Sigmoid colon (tissue), 7 donors: ENCODE data around the gene CCDC192. TPM values are rescaled to one million over a fixed set of nuclear protein-coding genes. Genes with fewer than 3 reads are reported as not detected.

ENCODE experiments used
- DNase-seq: peaks from one replicate; pipeline ENCODE4 v3.0.0-alpha.2; 2019
- H3K27ac ChIP-seq, 4 donors: fragments of 200-600 bp; sonication (generic); one replicate each; pipeline ENCODE4 v1.5.1; 2016 to 2019; ENCODE audit warnings: mild to moderate bottlenecking in 1 of 4
- H3K27me3 ChIP-seq, 3 donors: fragments of 200-600 bp; sonication (generic); one replicate each; pipeline ENCODE4 v1.5.1; 2019; ENCODE audit warnings: mild to moderate bottlenecking in 1 of 3
- H3K36me3 ChIP-seq, 4 donors: fragments of 200-600 bp; sonication (generic); one replicate each; pipeline ENCODE4 v1.5.1; 2016 to 2019
- H3K4me1 ChIP-seq, 4 donors: fragments of 200-600 bp; sonication (generic); one replicate each; pipeline ENCODE4 v1.5.1; 2017 to 2019
- H3K4me3 ChIP-seq, 4 donors: fragments of 200-600 bp; sonication (generic); one replicate each; pipeline ENCODE4 v1.5.1; 2017 to 2019; ENCODE audit warnings: mild to moderate bottlenecking in 2 of 4, moderate library complexity in 1 of 4
- H3K9me3 ChIP-seq, 4 donors: fragments of 200-600 bp in 3 of 4; sonication (generic) in 3 of 4; one replicate each; pipeline versions ENCODE4 v1.5.1 to v1.6.1; 2013 to 2019
- EP300 ChIP-seq, 4 donors: sonication (generic); formaldehyde crosslinking; IDR thresholded peaks; one replicate each; pipeline ENCODE4 v1.6.1; 2017; ENCODE audit warnings: antibody characterized with exemption in 4 of 4
- POLR2A ChIP-seq, 2 donors: fragments of 450-650 bp; IDR thresholded peaks; one replicate each; pipeline ENCODE4 v1.6.1; 2016; ENCODE audit warnings: antibody characterized with exemption in 2 of 2, mild to moderate bottlenecking in 2 of 2, moderate library complexity in 2 of 2
- POLR2AphosphoS5 ChIP-seq, 4 donors: sonication (generic); formaldehyde crosslinking; IDR thresholded peaks; one replicate each; pipeline ENCODE4 v1.6.1; 2017; ENCODE audit warnings: antibody characterized with exemption in 4 of 4
- WGBS, 2 donors: extraction: QIAGEN DNeasy Blood & Tissue Kit; methylation state at CpG; one replicate each; pipeline ENCODE4 v1.1.7; 2013; 5-methylcytosine and 5-hydroxymethylcytosine counted together
- intact Hi-C: fragments of 100-400 bp; cut with DNase I; formaldehyde crosslinking; loops from one replicate; pipeline ENCODE4 v1.15.1; 2023
- polyA plus RNA-seq, 3 donors: library from polyadenylated mRNA; stranded (reverse); fragments of 200-250 nt; gene quantifications; one replicate each; pipeline ENCODE4 v1.2.3, GENCODE V29; 2013
- total RNA-seq, 4 donors: library from RNA; depleted of rRNA; stranded (reverse); fragments of >200 nt; gene quantifications; one replicate each; pipeline ENCODE4 v1.1.0, GENCODE V29; 2016
- TF ChIP-seq, protein P1 (sequence below), 4 experiments: fragments of 450-650 bp in 3 of 4; fragments of 200-600 bp in 1 of 4; IDR thresholded peaks; one replicate each; pipeline ENCODE4 v1.5.1; 2016 to 2019; ENCODE audit warnings: antibody characterized with exemption in 4 of 4, mild to moderate bottlenecking in 3 of 4, moderate library complexity in 2 of 4
- donor health status: healthy with polysubstance abuse.
- donor health status: Bipolar disorder and iron deficiency.
- donor health status: healthy.

CCDC192 gene
- total and polyA plus RNA-seq, 7 donors: 0.36 to 2.4 TPM; not detected in 5

DNA sequence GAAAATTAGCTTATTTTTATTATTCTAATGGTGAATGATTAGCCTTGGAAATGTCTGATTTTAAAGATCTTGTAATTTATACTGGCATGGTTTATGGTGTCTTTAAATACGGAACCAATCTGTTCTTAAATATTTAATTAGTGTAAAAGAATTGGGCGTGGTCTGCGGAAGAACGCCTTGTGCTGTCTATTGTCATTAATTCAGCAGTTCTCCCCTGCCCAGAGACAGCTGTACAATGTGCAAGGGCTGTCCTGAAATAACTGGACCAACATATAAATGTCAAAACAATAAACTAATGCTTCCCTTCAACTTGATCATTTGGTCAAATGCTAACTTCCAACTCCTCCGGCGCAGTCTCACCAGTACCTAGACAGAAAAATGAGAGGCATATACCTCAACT lies 124.3 kb downstream of the CCDC192 start:
- no peaks in the 10 kb centered on the region for H3K9me3 ChIP-seq
- WGBS, 2 donors: 42 to 75% methylated on average over 6 of the region's 6 CpGs
- no peaks in the 10 kb centered on the region for H3K27me3 ChIP-seq
- no peaks in the 10 kb centered on the region for H3K36me3 ChIP-seq
- H3K27ac ChIP-seq: peak overlapping the region in 2 of 4 donors; percentile 0 to 21
- no peak for TF ChIP-seq POLR2AphosphoS5 (IDR thresholded peaks at IDR 0.05)
- TF ChIP-seq, protein P1, sequence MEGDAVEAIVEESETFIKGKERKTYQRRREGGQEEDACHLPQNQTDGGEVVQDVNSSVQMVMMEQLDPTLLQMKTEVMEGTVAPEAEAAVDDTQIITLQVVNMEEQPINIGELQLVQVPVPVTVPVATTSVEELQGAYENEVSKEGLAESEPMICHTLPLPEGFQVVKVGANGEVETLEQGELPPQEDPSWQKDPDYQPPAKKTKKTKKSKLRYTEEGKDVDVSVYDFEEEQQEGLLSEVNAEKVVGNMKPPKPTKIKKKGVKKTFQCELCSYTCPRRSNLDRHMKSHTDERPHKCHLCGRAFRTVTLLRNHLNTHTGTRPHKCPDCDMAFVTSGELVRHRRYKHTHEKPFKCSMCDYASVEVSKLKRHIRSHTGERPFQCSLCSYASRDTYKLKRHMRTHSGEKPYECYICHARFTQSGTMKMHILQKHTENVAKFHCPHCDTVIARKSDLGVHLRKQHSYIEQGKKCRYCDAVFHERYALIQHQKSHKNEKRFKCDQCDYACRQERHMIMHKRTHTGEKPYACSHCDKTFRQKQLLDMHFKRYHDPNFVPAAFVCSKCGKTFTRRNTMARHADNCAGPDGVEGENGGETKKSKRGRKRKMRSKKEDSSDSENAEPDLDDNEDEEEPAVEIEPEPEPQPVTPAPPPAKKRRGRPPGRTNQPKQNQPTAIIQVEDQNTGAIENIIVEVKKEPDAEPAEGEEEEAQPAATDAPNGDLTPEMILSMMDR (IDR thresholded peaks at IDR 0.05): no peak
- no peak for TF ChIP-seq POLR2A (IDR thresholded peaks at IDR 0.05)
- no peak for TF ChIP-seq EP300 (IDR thresholded peaks at IDR 0.05)
- H3K4me1 ChIP-seq: peaks cover 0 to 35% (median 23%) of the 10 kb centered on the region in 4 donors
- no peak for DNase-seq
- no peak overlapping the region for H3K4me3 ChIP-seq
- intact Hi-C loops: no loop called here

DNA sequence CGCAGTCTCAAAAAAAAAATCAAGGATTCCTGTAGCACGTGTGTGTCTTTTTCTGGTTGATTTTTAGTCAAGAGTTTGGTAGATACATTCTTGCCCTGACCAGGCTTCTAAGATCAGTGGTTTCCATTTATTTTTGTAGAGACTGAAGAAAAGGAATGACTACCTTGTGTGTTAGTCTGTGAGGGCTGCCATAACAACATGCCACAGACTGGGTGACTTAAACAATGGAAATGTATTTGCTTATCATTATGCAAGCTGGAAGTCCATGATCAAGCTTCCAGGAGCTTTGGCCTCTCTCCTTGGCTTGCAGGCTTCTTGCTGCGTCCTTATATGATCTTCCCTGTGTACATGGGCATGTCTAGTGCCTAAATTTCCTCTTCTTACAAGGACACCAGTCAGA lies 127.0 kb downstream of the CCDC192 start:
- Histone ChIP-seq H3K4me3 (no peak overlapping the region), H3K9me3 (no peaks in the 10 kb centered on the region), H3K27me3 (no peaks in the 10 kb centered on the region), H3K4me1 (peaks cover 0 to 38% (median 30%) of the 10 kb centered on the region in 4 donors), H3K27ac (peak overlapping the region in 1 of 4 donors; percentile 15), H3K36me3 (no peaks in the 10 kb centered on the region)
- TF ChIP-seq, protein P1 (IDR thresholded peaks at IDR 0.05): no peak
- no peak for TF ChIP-seq POLR2AphosphoS5 (IDR thresholded peaks at IDR 0.05)
- no peak for TF ChIP-seq POLR2A (IDR thresholded peaks at IDR 0.05)
- no peak for TF ChIP-seq EP300 (IDR thresholded peaks at IDR 0.05)
- 85 to 89% methylated on average over 3 of the region's 3 CpGs for WGBS, 2 donors
- intact Hi-C loops: no loop called here
- no peak for DNase-seq

DNA sequence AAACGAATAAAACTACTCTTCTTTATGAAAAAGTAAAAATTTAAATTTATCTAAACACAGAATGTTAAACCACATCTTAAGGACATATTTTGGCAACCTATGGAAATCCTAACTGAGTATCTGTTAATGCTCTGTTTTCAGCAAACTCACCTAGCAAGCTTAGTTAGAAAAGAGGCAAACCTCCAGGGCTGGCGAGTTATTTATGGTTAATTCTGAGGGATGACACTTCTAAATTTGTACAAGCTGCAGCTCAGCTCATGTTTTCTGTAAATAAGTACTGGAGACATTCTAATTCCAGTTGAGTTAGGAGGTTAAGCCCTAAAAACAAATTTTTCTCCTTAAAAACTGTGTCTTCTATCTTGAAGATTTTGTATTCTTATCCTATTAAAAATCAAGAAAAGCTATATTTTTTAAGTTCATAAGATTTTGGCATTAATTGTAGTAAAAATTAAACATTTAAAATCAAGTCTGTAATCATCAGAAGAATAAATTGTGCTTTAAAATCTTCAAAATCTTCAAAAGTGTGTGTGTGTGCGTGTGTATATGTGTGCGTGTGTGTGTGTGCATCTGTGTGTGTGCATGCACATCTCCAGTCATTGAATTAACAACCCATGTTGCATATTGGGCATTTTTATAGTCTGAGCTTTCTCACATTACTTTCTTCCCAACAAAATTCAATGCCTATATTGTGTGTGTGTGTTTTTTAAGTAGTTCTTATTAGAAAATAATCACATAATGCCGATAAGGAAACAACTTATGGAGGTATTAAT lies 127.8 kb downstream of the CCDC192 start:
- H3K27ac ChIP-seq: no peak overlapping the region
- no peaks in the 10 kb centered on the region for H3K27me3 ChIP-seq
- H3K4me1 ChIP-seq: peaks cover 0 to 38% (median 30%) of the 10 kb centered on the region in 4 donors
- WGBS, 2 donors: 91 to 94% methylated on average over 5 of the region's 5 CpGs
- intact Hi-C loops: no loop called here
- TF ChIP-seq, protein P1 (IDR thresholded peaks at IDR 0.05): no peak
- TF ChIP-seq POLR2AphosphoS5 (IDR thresholded peaks at IDR 0.05) (no peak), EP300 (IDR thresholded peaks at IDR 0.05) (no peak), POLR2A (IDR thresholded peaks at IDR 0.05) (no peak)
- no peak for DNase-seq
- H3K4me3 ChIP-seq: no peak overlapping the region
- H3K9me3 ChIP-seq: no peaks in the 10 kb centered on the region
- no peaks in the 10 kb centered on the region for H3K36me3 ChIP-seq

DNA sequence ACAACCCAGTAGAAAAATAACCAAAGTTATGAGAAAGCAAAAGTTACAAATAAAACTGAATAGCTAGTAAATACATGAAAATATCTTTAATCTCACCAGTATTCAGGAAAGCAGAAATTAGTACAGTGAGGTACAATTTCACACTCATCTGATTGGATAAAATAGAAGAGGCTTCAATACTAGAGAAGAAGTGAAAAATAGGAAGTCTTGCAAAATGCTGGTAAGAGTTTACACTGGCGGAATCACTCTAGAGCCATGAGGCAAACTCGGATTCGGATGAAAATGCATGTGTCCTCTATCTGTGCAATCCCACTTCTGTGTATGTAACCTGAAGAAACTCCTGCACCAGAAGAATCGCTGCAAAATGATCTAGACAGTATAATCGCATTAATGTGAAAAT lies 128.9 kb downstream of the CCDC192 start:
- Histone ChIP-seq H3K27me3 (no peaks in the 10 kb centered on the region), H3K4me3 (no peak overlapping the region), H3K9me3 (no peaks in the 10 kb centered on the region), H3K27ac (no peak overlapping the region), H3K36me3 (no peaks in the 10 kb centered on the region), H3K4me1 (peaks cover 0 to 35% (median 29%) of the 10 kb centered on the region in 4 donors)
- no peak for DNase-seq
- intact Hi-C loops: no loop called here
- 93 to 95% methylated on average over 5 of the region's 5 CpGs for WGBS, 2 donors
- TF ChIP-seq POLR2A (IDR thresholded peaks at IDR 0.05) (no peak), EP300 (IDR thresholded peaks at IDR 0.05) (no peak), POLR2AphosphoS5 (IDR thresholded peaks at IDR 0.05) (no peak)
- TF ChIP-seq, protein P1 (IDR thresholded peaks at IDR 0.05): no peak
